PC-3 (cell line): ENCODE results near the gene RABAC1.

Experiments
- CTCF ChIP-seq: fragments of 300-600 bp; sonication (generic); conservative IDR thresholded peaks from 2 replicates; pipeline ENCODE4 v1.5.1; 2017; ENCODE audit warnings: antibody characterized with exemption, low read depth, mild to moderate bottlenecking, low read length
- EZH2 ChIP-seq: fragments of 300-600 bp; sonication (generic); IDR thresholded peaks from one replicate; pipeline ENCODE4 v1.6.1; 2017; ENCODE audit warnings: antibody characterized with exemption, mild to moderate bottlenecking, low read length; ENCODE audit not compliant: unreplicated experiment

- no peak for TF ChIP-seq CTCF
- no peak for TF ChIP-seq EZH2
Measured at GRCh38 chr19:42003506-42004294, 44.6 kb upstream of the RABAC1 start.
